ENCODE measurements around the gene GUCY1A2.

- TF ChIP-seq EZH2phosphoT487 (IDR thresholded peaks at IDR 0.05; ENCODE audit: insufficient read depth, low read depth) (no peak), EZH2 (IDR thresholded peaks at IDR 0.05; ENCODE audit: insufficient read depth, poor library complexity, severe bottlenecking) (no peak)
Observed at GRCh38 chr11:107025673-107026072, 7.4 kb upstream of the GUCY1A2 start.

Measured in GM23248 (cell line).